ENCODE results near the gene IL13RA1.

DNA sequence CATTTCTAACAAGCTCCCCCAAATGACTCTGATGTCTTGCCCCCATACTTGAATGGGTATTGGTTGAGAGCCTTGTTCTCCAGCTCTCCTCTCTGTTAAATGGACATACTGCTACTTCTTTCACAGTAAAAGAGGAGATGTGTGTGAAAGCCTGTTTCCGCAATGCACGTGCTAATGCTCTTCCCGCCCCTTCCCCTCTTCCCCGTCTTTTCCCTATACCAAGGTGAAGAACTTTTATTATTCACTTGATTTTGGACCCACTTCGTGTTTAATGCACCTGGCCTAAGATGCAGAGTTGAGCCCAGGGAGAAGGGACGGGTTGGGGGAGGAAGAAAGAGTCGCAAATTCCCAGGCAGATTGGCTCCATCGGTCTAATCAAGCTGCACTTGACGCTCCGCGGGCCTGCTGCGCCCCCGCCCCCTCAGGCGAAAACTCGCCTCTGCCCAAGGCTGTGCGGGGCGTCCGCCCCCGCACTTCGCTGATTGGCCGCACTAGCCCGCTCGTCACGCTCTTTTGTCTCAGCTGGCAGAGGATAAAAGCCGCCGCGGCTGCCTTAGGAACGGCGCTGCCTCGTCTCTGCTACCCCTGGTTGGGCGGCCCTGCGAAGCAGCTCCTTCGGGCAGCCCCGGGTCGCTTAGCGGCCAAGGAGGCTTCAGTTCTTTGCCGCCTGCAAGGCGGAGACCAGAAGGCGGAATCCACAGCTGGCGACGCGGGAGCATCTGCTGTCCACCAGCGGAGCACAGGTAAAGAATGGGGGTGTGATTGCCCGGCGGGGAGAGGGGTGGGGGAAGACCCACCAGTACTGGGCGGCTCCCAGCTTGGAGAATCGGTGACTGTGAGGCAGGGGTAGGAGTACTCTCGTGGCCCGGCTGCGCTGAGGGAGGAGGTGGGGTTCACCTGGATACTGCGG lies 96.1 kb downstream of the IL13RA1 start, which contains the start of gene ZCCHC12:
- TF ChIP-seq CTCF (IDR thresholded peaks at IDR 0.05), result no peak
- no peak for TF ChIP-seq POLR2A (IDR thresholded peaks at IDR 0.05)
- peak in 1 of 4 donors; percentile 25 for TF ChIP-seq POLR2AphosphoS5 (IDR thresholded peaks at IDR 0.05)

Measured in sigmoid colon (tissue), 4 donors.